ENCODE data around the gene CD68.
"Not testable (repeated sequence)": the region's sequence is repeated elsewhere in the genome, so short reads cannot be mapped to it uniquely, and the experiment has no call there.

CD68 gene

DNA sequence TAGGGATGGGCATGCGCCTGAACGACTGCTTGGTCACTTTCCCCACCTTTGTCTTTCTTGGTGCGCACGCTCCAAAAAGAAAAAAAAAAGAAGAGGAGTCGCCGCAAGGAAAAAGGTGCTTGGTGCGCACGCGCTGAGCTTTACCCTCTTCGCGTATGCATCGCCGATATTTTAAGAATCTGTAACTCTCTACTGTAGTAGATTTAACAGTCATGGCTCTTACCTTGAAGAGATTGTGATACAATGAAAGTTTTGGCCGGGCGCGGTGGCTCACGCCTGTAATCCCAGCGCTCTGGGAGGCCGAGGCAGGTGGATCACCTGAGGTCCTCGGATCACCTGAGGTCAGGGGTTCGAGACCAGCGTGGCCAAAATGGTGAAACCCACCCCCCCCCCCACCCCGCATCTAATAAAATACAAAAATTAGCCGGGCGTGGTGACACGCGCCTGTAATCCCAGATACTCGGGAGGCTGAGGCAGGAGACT, 35.9 kb downstream of the CD68 start:
- DNase-seq = no peak

- no peak for DNase-seq
These were observed 39.2 kb downstream of the CD68 start for GRCh38 chr17:7618608-7619007.

GRCh38 chr17:7620835-7621234, 41.4 kb downstream of the CD68 start:
- DNase-seq = no peak

DNA sequence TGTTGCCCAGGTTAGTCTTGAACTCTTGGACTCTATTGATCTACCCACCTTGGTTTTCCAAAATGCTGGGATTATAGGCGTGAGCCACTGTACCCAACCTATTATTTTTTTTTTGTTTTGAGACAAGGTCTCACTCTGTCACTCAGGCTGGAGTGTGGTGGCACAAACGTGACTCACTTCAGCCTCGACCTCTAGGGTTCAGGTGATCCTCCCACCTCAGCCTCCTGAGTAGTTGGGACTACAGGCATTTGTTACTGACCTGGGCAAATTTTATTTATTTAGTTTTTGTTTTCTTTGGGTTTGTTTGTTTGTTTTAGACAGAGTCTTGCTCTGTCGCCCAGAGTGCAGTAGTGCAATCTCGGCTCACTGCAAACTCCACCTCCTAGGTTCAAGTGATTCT, 44.2 kb downstream of the CD68 start:
- DNase-seq = no peak

DNA sequence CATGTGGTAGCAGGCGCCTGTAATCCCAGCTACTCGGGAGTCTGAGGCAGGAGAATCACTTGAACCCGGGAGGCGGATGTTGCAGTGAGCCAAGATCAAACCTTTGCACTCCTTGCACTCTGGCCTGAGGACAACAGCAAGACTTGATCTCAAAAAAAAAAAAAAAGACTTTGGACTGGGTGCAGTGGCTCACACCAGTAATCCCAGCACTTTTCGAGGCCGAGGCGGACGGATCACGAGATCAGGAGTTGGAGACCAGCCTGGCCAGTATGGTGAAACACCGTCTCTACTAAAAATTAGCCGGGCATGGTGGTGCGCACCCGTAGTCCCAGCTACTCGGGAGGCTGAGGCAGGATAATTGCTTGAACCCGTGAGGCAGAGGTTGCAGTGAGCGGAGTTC, 46.3 kb downstream of the CD68 start:
- not testable (repeated sequence) for DNase-seq

GRCh38 chr17:7626307-7626706, 46.9 kb downstream of the CD68 start:
- peak; percentile 41 for DNase-seq

GRCh38 chr17:7626956-7627249, 47.5 kb downstream of the CD68 start:
- DNase-seq = no peak

GRCh38 chr17:7627250-7628121, 48.0 kb downstream of the CD68 start, which contains the start of gene SAT2:
TSS of gene SAT2 (minus strand) at chr17:7627821. CDS start at chr17:7627635, 186 bp downstream.
- peak; percentile 83 for DNase-seq

GRCh38 chr17:7629939-7630571, 50.6 kb downstream of the CD68 start, which contains the start of gene SHBG:
TSS of gene SHBG (plus strand) at chr17:7630135. CDS start at chr17:7630173, 38 bp downstream.
- DNase-seq = no peak

Data from MV-4-11 (cell line).